Endothelial cell of umbilical vein (primary cell): ENCODE measurements around the gene CCT8. TPM values are rescaled to one million over a fixed set of nuclear protein-coding genes. Genes with fewer than 3 reads are reported as not detected.

Experiments used
- BruUV-seq: library from RNA; stranded (reverse); fragments of 400-500 nt; replicated peaks from 2 replicates; lab custom pipeline; 2021; lab: Mats Ljungman, UMichigan
- CTCF ChIA-PET: fragments of 300-600, 350-600 bp; sonication (Branson Sonifier 250); formaldehyde crosslinking; loops from one replicate; lab custom pipeline; 2021; ENCODE audit warnings: antibody characterized with exemption, inconsistent platforms; lab: Charles Lee
- POLR2A ChIA-PET: fragments of 300-600, 350-600 bp; sonication (Branson Sonifier 250); formaldehyde crosslinking; loops from one replicate; lab custom pipeline; 2021; ENCODE audit warnings: antibody characterized with exemption, inconsistent platforms; lab: Charles Lee
- DNase-seq: peaks from one replicate; pipeline ENCODE4 v3.0.0-alpha.2; 2011; ENCODE audit warnings: low read depth, low spot score
- FAIRE-seq: peaks from 2 replicates; lab custom pipeline; 2011; peaks lifted over from hg19 to GRCh38; lab: Jason Lieb, UNC
- H2AFZ ChIP-seq: 2 replicates; pipeline ENCODE4 v1.6.0; 2012; ENCODE audit warnings: low read depth, low read length, control low read depth, inconsistent platforms
- H3K27ac ChIP-seq: 2 replicates; pipeline ENCODE4 v1.5.1; 2011; ENCODE audit warnings: low read depth, mild to moderate bottlenecking, control low read depth, low read length, moderate library complexity; ENCODE audit not compliant: insufficient read depth
- H3K27me3 ChIP-seq, 2 experiments: 2 replicates each; pipeline versions ENCODE4 v1.6.0 to v1.6.1; 2011; ENCODE audit warnings: low read length in 2 of 2, mixed read lengths in 1 of 2; ENCODE audit not compliant: control insufficient read depth in 2 of 2, insufficient read depth in 2 of 2
- H3K36me3 ChIP-seq, 2 experiments: 2 replicates in 1 of 2; 3 replicates in 1 of 2; pipeline ENCODE4 v1.5.1; 2011; ENCODE audit warnings: low read length in 2 of 2, mild to moderate bottlenecking in 1 of 2, moderate library complexity in 1 of 2; ENCODE audit not compliant: control insufficient read depth in 2 of 2, insufficient read depth in 2 of 2; ENCODE audit errors: extremely low read depth in 1 of 2
- H3K4me1 ChIP-seq: 3 replicates; pipeline ENCODE4 v1.5.1; 2011; ENCODE audit warnings: mild to moderate bottlenecking, low read length; ENCODE audit not compliant: control insufficient read depth, insufficient read depth; ENCODE audit errors: extremely low read depth
- H3K4me2 ChIP-seq: 2 replicates; pipeline ENCODE4 v1.6.1; 2011; ENCODE audit warnings: low read length, control low read depth, mixed read lengths; ENCODE audit not compliant: insufficient read depth
- H3K4me3 ChIP-seq, 3 experiments: fragments of 200-600 bp in 1 of 3; sonication (generic), shearing (Covaris generic) in 1 of 3; replicated peaks in 1 of 3; 2 replicates each; pipeline ENCODE4 v1.5.1; 2011 to 2016; ENCODE audit warnings: control low read depth in 3 of 3, low read length in 3 of 3, mild to moderate bottlenecking in 2 of 3, inconsistent platforms in 1 of 3, low read depth in 1 of 3, moderate library complexity in 1 of 3; ENCODE audit not compliant: insufficient read depth in 1 of 3
- H3K79me2 ChIP-seq: 2 replicates; pipeline ENCODE4 v1.6.0; 2012; ENCODE audit warnings: low read length, inconsistent platforms; ENCODE audit not compliant: control insufficient read depth, insufficient read depth
- H3K9ac ChIP-seq: replicated peaks from 2 replicates; pipeline ENCODE3; 2011; ENCODE audit warnings: low read length, control low read depth; ENCODE audit not compliant: insufficient read depth; ENCODE audit errors: extremely low read depth
- H3K9me1 ChIP-seq: replicated peaks from 3 replicates; pipeline ENCODE4 v1.6.0; 2011; ENCODE audit warnings: mild to moderate bottlenecking, low read length; ENCODE audit not compliant: control insufficient read depth, insufficient read depth; ENCODE audit errors: extremely low read depth
- H3K9me3 ChIP-seq: replicated peaks from 2 replicates; pipeline ENCODE4 v1.5.1; 2012; ENCODE audit warnings: low read length, inconsistent platforms; ENCODE audit not compliant: control insufficient read depth, insufficient read depth
- H4K20me1 ChIP-seq: replicated peaks from 2 replicates; pipeline ENCODE3; 2011; ENCODE audit warnings: mild to moderate bottlenecking, low read length; ENCODE audit not compliant: control insufficient read depth, insufficient read depth; ENCODE audit errors: extremely low read depth
- EZH2 ChIP-seq: IDR thresholded peaks from 2 replicates; pipeline ENCODE4 v1.6.1; 2012; ENCODE audit warnings: borderline replicate concordance, low read depth, mild to moderate bottlenecking, moderate library complexity, low read length, inconsistent platforms; ENCODE audit not compliant: severe bottlenecking
- FOS ChIP-seq: IDR thresholded peaks from 2 replicates; pipeline ENCODE4 v1.6.1; 2011; ENCODE audit warnings: mild to moderate bottlenecking, low read length, moderate library complexity, borderline replicate concordance; ENCODE audit not compliant: insufficient read depth
- GATA2 ChIP-seq: IDR thresholded peaks from 2 replicates; pipeline ENCODE4 v1.7.0; 2011; ENCODE audit warnings: low read depth, mild to moderate bottlenecking, moderate library complexity, mixed read lengths, low read length; ENCODE audit not compliant: insufficient read length, insufficient read depth
- JUN ChIP-seq: IDR thresholded peaks from 2 replicates; pipeline ENCODE4 v1.6.1; 2011; ENCODE audit warnings: borderline replicate concordance, low read depth; ENCODE audit not compliant: insufficient read length, insufficient read depth
- MYC ChIP-seq: IDR thresholded peaks from one replicate; pipeline ENCODE4 v1.6.1; 2011; ENCODE audit warnings: mild to moderate bottlenecking, low read depth, low read length
- POLR2A ChIP-seq: IDR thresholded peaks from 2 replicates; pipeline ENCODE4 v1.6.1; 2012; ENCODE audit warnings: low read depth, mild to moderate bottlenecking, control low read depth, low read length
- POLR2AphosphoS5 ChIP-seq: IDR thresholded peaks from 2 replicates; pipeline ENCODE4 v1.6.1; 2012; ENCODE audit warnings: low read depth, mild to moderate bottlenecking, control low read depth, low read length, moderate library complexity; ENCODE audit not compliant: insufficient read depth
- dilution Hi-C: fragments of 300-500 bp; cut with MboI; formaldehyde crosslinking; loops from one replicate; pipeline ENCODE4 v1.15.0; 2019; ENCODE audit warnings: low sequenced_read_pairs; ENCODE audit not compliant: extremely low pct_ligation_motif_present
- intact Hi-C: fragments of 100-400 bp; cut with micrococcal nuclease; formaldehyde crosslinking; loops from one replicate; pipeline ENCODE4 v1.10.0; 2022
- polyA plus RNA-seq, 4 experiments: library from polyadenylated mRNA; depleted of rRNA in 3 of 4; stranded (reverse) in 3 of 4; unstranded in 1 of 4; fragments of >200 nt; gene quantifications; 2 replicates each; pipeline versions ENCODE4 v1.2.1 to v1.2.3, GENCODE V29; 2011 to 2012; ENCODE audit warnings: missing spikeins in 1 of 4
- total RNA-seq: library from RNA; stranded (reverse); gene quantifications from 2 replicates; pipeline ENCODE4 v1.2.3, GENCODE V29; 2021
- TF ChIP-seq, protein P1 (sequence below), 2 donors: IDR thresholded peaks; 1 replicate in 1 of 2; 2 replicates in 1 of 2; pipeline ENCODE4 v1.5.1; 2011; ENCODE audit warnings: low read length in 2 of 2, mild to moderate bottlenecking in 2 of 2, moderate library complexity in 2 of 2, control low read depth in 1 of 2, inconsistent platforms in 1 of 2, low read depth in 1 of 2; ENCODE audit not compliant: insufficient read depth in 1 of 2; ENCODE audit errors: extremely low read depth in 1 of 2
- TF ChIP-seq, protein P2 (sequence below): IDR thresholded peaks from 2 replicates; pipeline ENCODE4 v1.6.1; 2011; ENCODE audit not compliant: insufficient read depth, insufficient read length

Gene CCT8
- total and polyA plus RNA-seq, 2 donors (not counting 3 experiments of a cell fraction or from before 2014, with no cell fraction given), result 102 to 212 TPM

DNA sequence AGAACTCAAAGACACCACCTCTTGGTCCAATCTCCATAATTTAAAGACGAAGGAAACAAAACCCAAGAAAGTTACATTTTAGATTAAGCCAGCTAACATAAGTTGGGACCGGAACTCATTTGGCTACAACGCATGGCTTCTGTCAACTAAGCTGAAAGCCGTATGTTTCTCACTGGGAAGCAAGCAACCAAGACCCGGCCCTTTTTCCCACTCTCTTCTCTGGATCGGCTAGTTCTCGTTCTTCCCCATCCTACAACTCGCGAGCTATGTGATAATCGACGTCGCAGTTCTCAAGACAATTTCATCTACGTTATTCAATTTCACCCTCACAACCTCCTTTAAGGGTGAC, 601 bp downstream of the CCT8 start:
- peak overlapping the region; percentile 68 for H3K27ac ChIP-seq
- FAIRE-seq (peak; percentile 67), DNase-seq (peak; percentile 54)
- peak overlapping the region; percentile 94 for H3K9ac ChIP-seq
- H3K4me1 ChIP-seq, result peaks cover 21% of the 10 kb centered on the region
- peak overlapping the region; percentile 100 for H3K4me2 ChIP-seq
- POLR2A ChIA-PET, result interaction anchor here (1.1 to 1.5 kb wide), 2 partner anchors 34 to 70 kb away, joined by 3 to 4 read pairs; no protein-coding TSS in a partner anchor
- H2AFZ ChIP-seq, result no peak overlapping the region
- H3K79me2 ChIP-seq, result peaks cover 49% of the 10 kb centered on the region
- no TSS peak for BruUV-seq
- CTCF ChIA-PET, result interaction anchor here (1.2 to 2.0 kb wide), 2 partner anchors 13 to 299 kb away, joined by 3 to 7 read pairs; no protein-coding TSS in a partner anchor
- peak overlapping the region; percentile 28 to 100 (median 95) for H3K4me3 ChIP-seq
- H3K9me3 ChIP-seq, result no peaks in the 10 kb centered on the region
- H3K9me1 ChIP-seq, result no peaks in the 10 kb centered on the region
- intact Hi-C loops (loop anchor here (1.0 to 5.0 kb wide), 6 partner anchors 49 to 436 kb away; partner anchors contain the start of genes BACH1, LTN1 and USP16), dilution Hi-C loops (no loop called here)
- H3K36me3 ChIP-seq, result peaks cover 0 to 10% of the 10 kb centered on the region in 2 experiments
- H4K20me1 ChIP-seq, result peaks cover 18% of the 10 kb centered on the region
- H3K27me3 ChIP-seq, result no peaks in the 10 kb centered on the region
- TF ChIP-seq POLR2AphosphoS5 (no peak), FOS (no peak), MYC (no peak), GATA2 (no peak), JUN (no peak), POLR2A (no peak), EZH2 (no peak)
- TF ChIP-seq, protein P1, sequence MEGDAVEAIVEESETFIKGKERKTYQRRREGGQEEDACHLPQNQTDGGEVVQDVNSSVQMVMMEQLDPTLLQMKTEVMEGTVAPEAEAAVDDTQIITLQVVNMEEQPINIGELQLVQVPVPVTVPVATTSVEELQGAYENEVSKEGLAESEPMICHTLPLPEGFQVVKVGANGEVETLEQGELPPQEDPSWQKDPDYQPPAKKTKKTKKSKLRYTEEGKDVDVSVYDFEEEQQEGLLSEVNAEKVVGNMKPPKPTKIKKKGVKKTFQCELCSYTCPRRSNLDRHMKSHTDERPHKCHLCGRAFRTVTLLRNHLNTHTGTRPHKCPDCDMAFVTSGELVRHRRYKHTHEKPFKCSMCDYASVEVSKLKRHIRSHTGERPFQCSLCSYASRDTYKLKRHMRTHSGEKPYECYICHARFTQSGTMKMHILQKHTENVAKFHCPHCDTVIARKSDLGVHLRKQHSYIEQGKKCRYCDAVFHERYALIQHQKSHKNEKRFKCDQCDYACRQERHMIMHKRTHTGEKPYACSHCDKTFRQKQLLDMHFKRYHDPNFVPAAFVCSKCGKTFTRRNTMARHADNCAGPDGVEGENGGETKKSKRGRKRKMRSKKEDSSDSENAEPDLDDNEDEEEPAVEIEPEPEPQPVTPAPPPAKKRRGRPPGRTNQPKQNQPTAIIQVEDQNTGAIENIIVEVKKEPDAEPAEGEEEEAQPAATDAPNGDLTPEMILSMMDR (IDR thresholded peaks at IDR 0.05; ENCODE audit: extremely low read depth in 1 of 2, insufficient read depth in 1 of 2, low read depth in 1 of 2, low read length in 2 of 2), result no peak
- TF ChIP-seq, protein P2, sequence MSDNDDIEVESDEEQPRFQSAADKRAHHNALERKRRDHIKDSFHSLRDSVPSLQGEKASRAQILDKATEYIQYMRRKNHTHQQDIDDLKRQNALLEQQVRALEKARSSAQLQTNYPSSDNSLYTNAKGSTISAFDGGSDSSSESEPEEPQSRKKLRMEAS, result no peak
